Epithelial cell of proximal tubule (primary cell): ENCODE data around the gene MUC21. TPM values are rescaled to one million over a fixed set of nuclear protein-coding genes. Genes with fewer than 3 reads are reported as not detected.
"Not testable (repeated sequence)": the region's sequence is repeated elsewhere in the genome, so short reads cannot be mapped to it uniquely, and the experiment has no call there.

Source experiments
- DNase-seq: peaks from one replicate; pipeline ENCODE4 v3.0.0-alpha.2; 2011; ENCODE audit warnings: low read depth
- H3K4me3 ChIP-seq: 2 replicates; pipeline ENCODE4 v1.5.1; 2011; ENCODE audit warnings: low read depth, mild to moderate bottlenecking, low read length
- total RNA-seq: library from RNA; depleted of rRNA; stranded (reverse); fragments of >200 nt; gene quantifications from 2 replicates; pipeline ENCODE4 v1.2.3, GENCODE V29; 2015
- TF ChIP-seq, protein P1 (sequence below): conservative IDR thresholded peaks from 2 replicates; pipeline ENCODE4 v1.5.1; 2012; ENCODE audit warnings: low read depth, mild to moderate bottlenecking, low read length

Gene MUC21
- total RNA-seq, 1 donor from 2014 or later = not detected

DNA sequence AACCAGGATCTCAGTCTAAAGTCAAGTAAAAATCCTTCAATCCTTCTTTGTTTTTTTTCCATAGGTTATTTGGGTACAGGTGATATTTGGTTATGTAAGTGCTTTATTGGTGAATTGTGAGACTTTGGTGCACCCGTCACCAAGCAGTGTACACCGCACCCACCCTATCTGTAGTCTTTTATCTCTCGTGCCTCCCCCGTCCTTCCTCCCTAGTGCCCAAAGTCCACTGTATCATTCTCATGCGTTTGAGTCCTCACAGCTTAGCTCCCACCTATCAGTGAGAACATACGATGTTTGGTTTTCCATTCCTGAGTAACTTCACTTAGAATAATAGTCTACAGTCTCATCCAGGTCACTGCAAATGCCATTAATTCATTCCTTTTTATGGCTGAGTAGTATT lies 27.6 kb downstream of the MUC21 start:
- TF ChIP-seq, protein P1, sequence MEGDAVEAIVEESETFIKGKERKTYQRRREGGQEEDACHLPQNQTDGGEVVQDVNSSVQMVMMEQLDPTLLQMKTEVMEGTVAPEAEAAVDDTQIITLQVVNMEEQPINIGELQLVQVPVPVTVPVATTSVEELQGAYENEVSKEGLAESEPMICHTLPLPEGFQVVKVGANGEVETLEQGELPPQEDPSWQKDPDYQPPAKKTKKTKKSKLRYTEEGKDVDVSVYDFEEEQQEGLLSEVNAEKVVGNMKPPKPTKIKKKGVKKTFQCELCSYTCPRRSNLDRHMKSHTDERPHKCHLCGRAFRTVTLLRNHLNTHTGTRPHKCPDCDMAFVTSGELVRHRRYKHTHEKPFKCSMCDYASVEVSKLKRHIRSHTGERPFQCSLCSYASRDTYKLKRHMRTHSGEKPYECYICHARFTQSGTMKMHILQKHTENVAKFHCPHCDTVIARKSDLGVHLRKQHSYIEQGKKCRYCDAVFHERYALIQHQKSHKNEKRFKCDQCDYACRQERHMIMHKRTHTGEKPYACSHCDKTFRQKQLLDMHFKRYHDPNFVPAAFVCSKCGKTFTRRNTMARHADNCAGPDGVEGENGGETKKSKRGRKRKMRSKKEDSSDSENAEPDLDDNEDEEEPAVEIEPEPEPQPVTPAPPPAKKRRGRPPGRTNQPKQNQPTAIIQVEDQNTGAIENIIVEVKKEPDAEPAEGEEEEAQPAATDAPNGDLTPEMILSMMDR = no peak
- H3K4me3 ChIP-seq = no peak overlapping the region
- no peak for DNase-seq

DNA sequence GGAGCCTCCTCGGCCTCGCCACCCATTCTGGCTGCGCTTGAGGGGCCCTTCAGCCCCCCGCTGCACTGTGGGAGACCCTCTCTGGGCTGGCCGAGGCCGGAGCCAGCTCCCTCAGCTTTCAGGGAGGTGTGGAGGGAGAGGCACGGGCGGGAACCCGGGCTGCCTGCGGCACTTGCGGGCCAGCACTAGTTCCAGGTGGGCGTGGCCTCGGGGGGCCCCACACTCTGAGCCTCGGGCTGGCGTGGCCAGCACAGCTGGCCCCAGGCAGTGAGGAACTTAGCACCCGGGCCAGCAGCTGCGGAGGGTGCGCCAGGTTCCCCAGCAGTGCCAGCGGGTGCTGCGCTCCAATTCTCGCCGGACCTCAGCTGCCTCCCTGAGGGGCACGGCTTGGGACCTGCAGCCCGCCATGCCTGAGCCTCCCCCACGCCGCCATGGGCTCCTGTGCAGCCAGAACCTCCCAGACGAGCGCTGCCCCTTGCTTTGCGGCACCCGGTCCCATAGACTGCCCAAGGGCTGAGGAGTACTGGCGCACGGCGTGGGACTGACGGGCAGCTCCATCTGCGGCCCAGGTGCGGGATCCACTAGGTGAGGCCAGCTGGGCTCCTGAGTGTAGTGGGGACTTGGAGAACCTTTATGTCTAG lies 33.3 kb downstream of the MUC21 start:
- no peak for DNase-seq
- TF ChIP-seq, protein P1 = no peak

GRCh38 chr6:31017436-31017835 lies 33.9 kb downstream of the MUC21 start:
- not testable (repeated sequence) for H3K4me3 ChIP-seq, DNase-seq

More for the DNA sequence above, 33.3 kb downstream of the MUC21 start:
- no peak overlapping the region for H3K4me3 ChIP-seq

DNA sequence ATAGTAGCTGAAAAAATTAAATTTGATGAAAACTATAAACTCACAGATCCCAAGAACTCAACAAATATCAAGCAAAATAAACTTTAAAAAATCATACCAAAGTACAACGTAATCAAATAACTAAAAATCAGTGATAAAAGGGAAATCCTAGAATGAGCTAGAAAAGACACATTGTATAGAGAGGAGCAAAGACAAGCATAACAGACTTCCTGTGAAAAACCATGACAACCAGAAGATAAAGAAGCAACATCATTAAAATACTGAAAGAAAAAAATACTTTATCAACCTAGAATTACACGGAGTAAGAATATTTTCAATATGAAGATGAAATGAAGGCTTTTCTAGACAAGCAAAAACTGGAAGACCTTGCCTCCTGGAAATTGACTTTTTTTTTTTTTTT lies 36.5 kb downstream of the MUC21 start:
- TF ChIP-seq, protein P1 = no peak
- no peak overlapping the region for H3K4me3 ChIP-seq
- no peak for DNase-seq

DNA sequence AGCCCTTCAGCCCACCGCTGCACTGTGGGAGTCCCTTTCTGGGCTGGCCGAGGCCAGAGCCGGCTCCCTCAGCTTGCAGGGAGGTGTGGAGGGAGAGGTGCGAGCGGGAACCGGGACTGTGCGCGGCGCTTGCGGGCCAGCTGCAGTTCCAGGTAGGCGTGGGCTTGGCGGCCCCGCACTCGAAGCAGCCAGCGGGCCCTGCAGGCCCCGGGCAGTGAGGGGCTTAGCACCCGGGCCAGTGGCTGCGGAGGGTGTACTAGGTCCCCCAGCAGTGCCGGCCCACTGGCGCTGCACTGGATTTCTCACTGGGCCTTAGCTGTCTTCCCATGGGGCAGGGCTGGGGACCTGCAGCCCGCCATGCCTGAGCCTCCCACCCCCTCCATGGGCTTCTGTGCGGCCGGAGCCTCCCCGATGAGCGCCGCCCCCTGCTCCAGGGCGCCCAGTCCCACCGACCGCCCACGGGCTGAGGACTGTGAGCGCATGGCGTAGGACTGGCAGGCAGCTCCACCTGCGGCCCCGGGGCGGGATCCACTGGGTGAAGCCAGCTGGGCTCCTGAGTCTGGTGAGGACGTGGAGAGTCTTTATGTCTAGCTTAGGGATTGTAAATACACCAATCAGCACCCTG lies 37.2 kb downstream of the MUC21 start:
- not testable (repeated sequence) for H3K4me3 ChIP-seq, DNase-seq

- not testable (repeated sequence) for DNase-seq, H3K4me3 ChIP-seq
Observed at GRCh38 chr6:31021705-31022531, 38.4 kb downstream of the MUC21 start.

DNA sequence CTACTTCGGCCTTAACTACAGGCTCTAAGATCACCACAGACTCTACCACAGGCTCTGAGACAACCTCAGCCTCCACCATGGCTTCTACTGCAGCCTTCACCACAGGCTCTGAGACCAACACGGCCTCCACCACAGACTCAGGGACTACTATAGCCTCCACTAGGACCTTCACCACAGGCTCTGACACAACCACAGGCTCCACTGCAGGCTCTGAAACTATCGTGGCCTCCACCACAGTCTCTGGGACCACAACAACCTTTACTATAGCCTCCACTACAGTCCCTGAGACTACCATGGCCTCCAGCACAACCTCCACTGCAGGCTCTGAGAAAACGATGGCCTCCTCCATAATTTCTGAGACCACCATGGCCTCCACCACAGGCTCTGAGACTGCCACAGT lies 42.1 kb downstream of the MUC21 start:
- TF ChIP-seq, protein P1 = no peak
- DNase-seq = no peak
- no peak overlapping the region for H3K4me3 ChIP-seq

GRCh38 chr6:31031095-31031494 lies 47.6 kb downstream of the MUC21 start:
- DNase-seq = no peak
- TF ChIP-seq, protein P1 = no peak
- H3K4me3 ChIP-seq = no peak overlapping the region
